ENCODE results near the gene CRIM1.

The CRIM1 gene

DNA sequence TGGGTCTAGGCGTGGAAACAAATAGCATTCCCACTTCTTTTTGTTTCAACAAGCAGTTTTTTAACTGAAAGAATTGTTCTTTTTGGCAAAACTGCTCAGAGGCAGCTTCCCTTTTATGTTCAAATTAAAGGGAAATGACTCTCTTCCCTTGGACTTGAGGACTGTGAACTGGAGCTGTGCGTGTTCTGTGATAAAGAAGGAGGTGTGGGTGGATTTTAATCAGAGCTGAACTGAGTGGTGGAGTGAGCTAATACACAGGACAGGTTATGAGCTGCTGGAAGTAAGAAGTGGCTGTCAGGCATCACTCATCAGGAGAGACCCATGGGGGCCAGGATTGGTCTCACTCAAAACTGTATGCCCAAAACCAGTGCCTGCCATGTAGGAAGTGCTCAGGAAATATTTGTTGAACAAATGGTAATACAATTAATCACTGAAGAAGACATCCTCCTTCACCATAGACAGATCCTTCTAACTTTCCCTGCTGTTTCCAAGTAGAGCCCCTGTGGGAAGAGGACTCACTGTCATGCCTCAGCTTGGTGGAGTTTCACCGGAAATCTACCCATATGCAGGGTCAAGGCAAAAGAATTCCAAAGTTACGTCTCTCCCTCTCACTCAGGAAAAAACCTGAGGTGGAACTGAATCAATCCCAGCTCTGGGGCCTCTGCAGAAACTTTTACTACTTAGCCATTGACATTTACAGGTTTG lies 186.5 kb downstream of the CRIM1 start:
- TF ChIP-seq REST (IDR thresholded peaks at IDR 0.05; ENCODE audit: insufficient read depth in 1 of 2, low read depth in 2 of 2, low read length in 2 of 2) (no peak), SIN3A (IDR thresholded peaks at IDR 0.05; ENCODE audit: borderline replicate concordance, insufficient read depth, low read length) (no peak), TAF1 (IDR thresholded peaks at IDR 0.05; ENCODE audit: borderline replicate concordance, insufficient read depth, low read length) (no peak), FOXP2 (optimal IDR thresholded peaks at IDR 0.05; ENCODE audit: borderline replicate concordance, extremely low read depth, extremely low read length, insufficient read depth) (no peak), POLR2AphosphoS5 (IDR thresholded peaks at IDR 0.05; ENCODE audit: low read depth, low read length) (no peak)

DNA sequence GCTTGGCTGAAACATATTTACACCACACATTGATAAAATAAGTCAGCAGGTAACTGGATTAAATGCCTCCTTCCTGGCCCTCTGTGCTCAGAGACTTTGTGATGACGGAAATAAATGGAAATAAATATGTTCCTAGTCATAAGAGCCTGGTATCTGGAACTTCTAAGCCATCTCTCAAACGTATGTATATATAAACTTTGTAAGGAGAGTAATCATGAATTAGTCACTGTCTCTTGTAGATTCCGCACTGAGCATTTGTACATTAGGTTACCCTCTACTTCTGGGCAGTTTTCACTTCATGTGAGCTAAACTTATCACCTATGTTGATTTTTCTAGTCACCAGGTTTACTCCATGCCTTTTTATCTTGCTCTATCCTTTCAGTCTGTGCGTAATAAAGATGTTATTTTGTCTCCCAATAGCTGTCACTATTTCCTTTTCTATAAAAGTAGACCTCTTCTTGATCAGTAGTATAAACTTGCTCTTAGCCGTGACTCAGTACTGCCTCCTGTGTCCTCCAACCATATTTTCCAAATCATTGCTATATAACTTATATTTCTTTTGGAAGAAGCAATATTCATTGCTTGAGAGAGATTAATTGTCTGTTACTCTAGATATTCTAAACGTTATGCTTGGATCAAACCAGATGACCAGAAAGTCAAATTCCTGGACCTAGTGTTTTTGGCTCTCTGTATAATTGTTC lies 189.2 kb downstream of the CRIM1 start:
- no peak for TF ChIP-seq TAF1 (IDR thresholded peaks at IDR 0.05; ENCODE audit: borderline replicate concordance, insufficient read depth, low read length)
- no peak for TF ChIP-seq POLR2AphosphoS5 (IDR thresholded peaks at IDR 0.05; ENCODE audit: low read depth, low read length)
- no peak for TF ChIP-seq REST (IDR thresholded peaks at IDR 0.05; ENCODE audit: insufficient read depth in 1 of 2, low read depth in 2 of 2, low read length in 2 of 2)
- no peak for TF ChIP-seq SIN3A (IDR thresholded peaks at IDR 0.05; ENCODE audit: borderline replicate concordance, insufficient read depth, low read length)
- no peak for TF ChIP-seq FOXP2 (optimal IDR thresholded peaks at IDR 0.05; ENCODE audit: borderline replicate concordance, extremely low read depth, extremely low read length, insufficient read depth)

- TF ChIP-seq TAF1 (IDR thresholded peaks at IDR 0.05; ENCODE audit: borderline replicate concordance, insufficient read depth, low read length) (no peak), FOXP2 (optimal IDR thresholded peaks at IDR 0.05; ENCODE audit: borderline replicate concordance, extremely low read depth, extremely low read length, insufficient read depth) (no peak)
These were observed 190.4 kb downstream of the CRIM1 start for GRCh38 chr2:36545871-36546416.

DNA sequence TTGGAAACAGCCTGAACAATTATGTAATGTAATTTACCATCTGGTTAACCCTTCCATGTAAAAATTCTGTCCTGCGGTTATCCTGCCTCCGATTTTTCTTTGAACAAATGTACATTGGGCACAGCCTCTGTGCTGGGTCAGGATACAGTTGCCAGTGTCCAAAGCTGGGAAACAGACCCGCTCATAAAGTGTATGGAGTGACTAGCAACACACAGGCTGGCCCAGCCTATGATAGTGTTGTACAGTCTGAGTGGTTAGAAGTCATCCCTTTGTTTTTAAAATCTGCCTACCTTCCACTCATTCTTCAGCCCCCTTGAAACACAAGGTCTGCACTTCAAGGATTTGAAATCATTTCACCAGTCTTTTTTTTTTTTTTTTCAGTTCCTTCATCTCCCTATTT lies 192.3 kb downstream of the CRIM1 start:
- TF ChIP-seq TAF1 (IDR thresholded peaks at IDR 0.05; ENCODE audit: borderline replicate concordance, insufficient read depth, low read length) (no peak), POLR2AphosphoS5 (IDR thresholded peaks at IDR 0.05; ENCODE audit: low read depth, low read length) (no peak), FOXP2 (optimal IDR thresholded peaks at IDR 0.05; ENCODE audit: borderline replicate concordance, extremely low read depth, extremely low read length, insufficient read depth) (no peak), SIN3A (IDR thresholded peaks at IDR 0.05; ENCODE audit: borderline replicate concordance, insufficient read depth, low read length) (no peak), REST (IDR thresholded peaks at IDR 0.05; ENCODE audit: insufficient read depth in 1 of 2, low read depth in 2 of 2, low read length in 2 of 2) (no peak)

DNA sequence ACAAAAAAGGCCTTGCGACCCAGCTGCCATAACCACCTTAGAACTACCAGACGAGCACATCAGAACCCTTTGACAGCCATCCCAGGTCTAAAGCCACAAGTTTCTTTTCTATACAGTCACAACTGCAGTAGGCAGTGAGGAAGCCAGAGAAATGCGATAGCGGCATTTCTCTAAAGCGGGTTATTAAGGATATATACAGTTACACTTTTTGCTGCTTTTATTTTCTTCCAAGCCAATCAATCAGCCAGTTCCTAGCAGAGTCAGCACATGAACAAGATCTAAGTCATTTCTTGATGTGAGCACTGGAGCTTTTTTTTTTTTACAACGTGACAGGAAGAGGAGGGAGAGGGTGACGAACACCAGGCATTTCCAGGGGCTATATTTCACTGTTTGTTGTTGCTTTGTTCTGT lies 193.6 kb downstream of the CRIM1 start:
- TF ChIP-seq POLR2AphosphoS5 (IDR thresholded peaks at IDR 0.05; ENCODE audit: low read depth, low read length): no peak
- no peak for TF ChIP-seq REST (IDR thresholded peaks at IDR 0.05; ENCODE audit: insufficient read depth in 1 of 2, low read depth in 2 of 2, low read length in 2 of 2)
- no peak for TF ChIP-seq SIN3A (IDR thresholded peaks at IDR 0.05; ENCODE audit: borderline replicate concordance, insufficient read depth, low read length)
